H1 (cell line): ENCODE data around the gene NSUN7. TPM values are rescaled to one million over a fixed set of nuclear protein-coding genes. Genes with fewer than 3 reads are reported as not detected.

Experiments
- CTCF ChIA-PET: fragments of 300-600 bp; sonication (Branson Sonifier 250); formaldehyde crosslinking; loops from one replicate; lab custom pipeline; 2021; ENCODE audit not compliant: partially characterized antibody; lab: Charles Lee
- POLR2A ChIA-PET: fragments of 300-600 bp; sonication (Branson Sonifier 250); formaldehyde crosslinking; loops from one replicate; lab custom pipeline; 2021; ENCODE audit warnings: inconsistent platforms; ENCODE audit not compliant: partially characterized antibody; lab: Charles Lee
- DNase-seq, 2 experiments: peaks; one replicate each; pipeline versions ENCODE4 v3.0.0 to v3.0.0-alpha.2; 2010 to 2022; ENCODE audit warnings: low spot score in 2 of 2, low read depth in 1 of 2, mixed read lengths in 1 of 2
- FAIRE-seq: peaks from 2 replicates; lab custom pipeline; 2011; peaks lifted over from hg19 to GRCh38; lab: Jason Lieb, UNC
- H2AFZ ChIP-seq: 2 replicates; pipeline ENCODE4 v1.8.1; 2012; ENCODE audit warnings: low read length, inconsistent platforms
- H2AK5ac ChIP-seq: 2 replicates; pipeline ENCODE4 v1.6.1; 2013; ENCODE audit warnings: low read depth, low read length
- H2BK120ac ChIP-seq: replicated peaks from 2 replicates; pipeline ENCODE3; 2013; ENCODE audit warnings: low read depth, low read length, inconsistent platforms
- H2BK12ac ChIP-seq: 2 replicates; pipeline ENCODE4 v1.6.1; 2013; ENCODE audit warnings: low read depth, low read length
- H2BK15ac ChIP-seq: 2 replicates; pipeline ENCODE4 v1.6.1; 2013; ENCODE audit warnings: low read length
- H2BK20ac ChIP-seq: 2 replicates; pipeline ENCODE4 v1.6.1; 2013; ENCODE audit warnings: low read length
- H2BK5ac ChIP-seq: 2 replicates; pipeline ENCODE4 v1.6.1; 2013; ENCODE audit warnings: low read depth, low read length
- H3K14ac ChIP-seq: 2 replicates; pipeline ENCODE4 v1.6.1; 2013; ENCODE audit warnings: inconsistent platforms; ENCODE audit not compliant: insufficient read length
- H3K18ac ChIP-seq: 2 replicates; pipeline ENCODE4 v1.6.1; 2013; ENCODE audit warnings: low read length; ENCODE audit errors: extremely low read depth
- H3K23ac ChIP-seq: 2 replicates; pipeline ENCODE4 v1.6.1; 2013; ENCODE audit warnings: inconsistent platforms; ENCODE audit not compliant: insufficient read length
- H3K23me2 ChIP-seq: 2 replicates; pipeline ENCODE4 v1.6.1; 2013; ENCODE audit warnings: low read depth, low read length
- H3K27ac ChIP-seq: 2 replicates; pipeline ENCODE4 v1.6.1; 2011; ENCODE audit warnings: low read depth, low read length, inconsistent platforms
- H3K27me3 ChIP-seq, 4 experiments: replicated peaks in 1 of 4; 1 replicate in 1 of 4; 2 replicates in 3 of 4; pipeline versions ENCODE4 v1.6.1 to v1.8.1; 2011 to 2013; ENCODE audit warnings: low read length in 3 of 4, mild to moderate bottlenecking in 3 of 4, inconsistent platforms in 2 of 4, mixed read lengths in 2 of 4, moderate library complexity in 1 of 4; ENCODE audit not compliant: control insufficient read depth in 3 of 4, insufficient read depth in 3 of 4; ENCODE audit errors: extremely low read depth in 1 of 4
- H3K36me3 ChIP-seq, 4 experiments: 2 replicates each; pipeline versions ENCODE4 v1.6.1 to v1.8.1; 2011 to 2013; ENCODE audit warnings: mild to moderate bottlenecking in 4 of 4, low read length in 3 of 4, moderate library complexity in 2 of 4, control low read depth in 1 of 4, inconsistent platforms in 1 of 4; ENCODE audit not compliant: insufficient read depth in 4 of 4, control insufficient read depth in 2 of 4
- H3K4ac ChIP-seq: replicated peaks from 2 replicates; pipeline ENCODE3; 2013; ENCODE audit warnings: low read length, low read depth, mixed read lengths, inconsistent platforms; ENCODE audit not compliant: insufficient read length
- H3K4me1 ChIP-seq, 4 experiments: replicated peaks in 1 of 4; 1 replicate in 1 of 4; 2 replicates in 3 of 4; pipeline versions ENCODE4 v1.6.1 to v1.8.1; 2011 to 2013; ENCODE audit warnings: low read length in 3 of 4, inconsistent platforms in 2 of 4, mixed read lengths in 1 of 4; ENCODE audit not compliant: insufficient read depth in 4 of 4, control insufficient read depth in 3 of 4
- H3K4me2 ChIP-seq, 2 experiments: 2 replicates each; pipeline versions ENCODE4 v1.6.1 to v1.8.1; 2011 to 2013; ENCODE audit warnings: low read depth in 2 of 2, low read length in 2 of 2, control low read depth in 1 of 2, inconsistent platforms in 1 of 2, mild to moderate bottlenecking in 1 of 2; ENCODE audit not compliant: insufficient read depth in 1 of 2
- H3K4me3 ChIP-seq, 4 experiments: fragments of 200-600, 300-600 bp in 1 of 4; sonication (generic), shearing (Covaris generic), sonication (Bioruptor Twin) in 1 of 4; 2 replicates each; pipeline versions ENCODE4 v1.5.1 to v1.8.1; 2011 to 2016; ENCODE audit warnings: low read length in 4 of 4, low read depth in 3 of 4, control low read depth in 2 of 4, inconsistent platforms in 2 of 4, mild to moderate bottlenecking in 2 of 4, mixed read lengths in 1 of 4, moderate library complexity in 1 of 4; ENCODE audit not compliant: insufficient read depth in 2 of 4; ENCODE audit errors: extremely low read depth in 1 of 4
- H3K56ac ChIP-seq: replicated peaks from 2 replicates; pipeline ENCODE3; 2013; ENCODE audit warnings: low read depth, mild to moderate bottlenecking, mixed read lengths, low read length, inconsistent platforms; ENCODE audit not compliant: insufficient read length
- H3K79me1 ChIP-seq: 2 replicates; pipeline ENCODE4 v1.6.1; 2013; ENCODE audit warnings: low read depth, low read length, control low read depth
- H3K79me2 ChIP-seq, 2 experiments: 2 replicates each; pipeline versions ENCODE4 v1.6.1 to v1.8.1; 2012 to 2013; ENCODE audit warnings: low read length in 2 of 2, mild to moderate bottlenecking in 2 of 2, inconsistent platforms in 1 of 2; ENCODE audit not compliant: insufficient read depth in 2 of 2, control insufficient read depth in 1 of 2
- H3K9ac ChIP-seq, 4 experiments: replicated peaks in 1 of 4; 1 replicate in 1 of 4; 2 replicates in 3 of 4; pipeline versions ENCODE4 v1.6.1 to v1.8.1; 2011 to 2013; ENCODE audit warnings: low read depth in 3 of 4, low read length in 3 of 4, control low read depth in 2 of 4, mild to moderate bottlenecking in 2 of 4, moderate library complexity in 2 of 4, inconsistent platforms in 1 of 4; ENCODE audit errors: extremely low read depth in 1 of 4
- H3K9me3 ChIP-seq, 2 experiments: 2 replicates each; pipeline versions ENCODE4 v1.6.1 to v1.8.1; 2012 to 2013; ENCODE audit warnings: mild to moderate bottlenecking in 2 of 2, moderate library complexity in 2 of 2, control low read depth in 1 of 2, inconsistent platforms in 1 of 2, low read depth in 1 of 2, low read length in 1 of 2, mixed read lengths in 1 of 2; ENCODE audit not compliant: insufficient read depth in 2 of 2
- H4K20me1 ChIP-seq, 2 experiments: replicated peaks in 1 of 2; 2 replicates each; pipeline versions ENCODE3 to v1.8.1; 2011 to 2013; ENCODE audit warnings: inconsistent platforms in 2 of 2, low read length in 2 of 2, mild to moderate bottlenecking in 1 of 2; ENCODE audit not compliant: insufficient read depth in 2 of 2, control insufficient read depth in 1 of 2
- H4K5ac ChIP-seq: 2 replicates; pipeline ENCODE4 v1.6.1; 2013; ENCODE audit warnings: low read length, low read depth, mixed read lengths, inconsistent platforms; ENCODE audit not compliant: insufficient read length
- H4K8ac ChIP-seq: 2 replicates; pipeline ENCODE4 v1.8.0; 2013; ENCODE audit warnings: mild to moderate bottlenecking, moderate library complexity, low read length, inconsistent platforms; ENCODE audit not compliant: insufficient read depth; ENCODE audit errors: extremely low read depth
- H4K91ac ChIP-seq: replicated peaks from 2 replicates; pipeline ENCODE3; 2013; ENCODE audit warnings: low read length, mixed read lengths, inconsistent platforms; ENCODE audit not compliant: insufficient read length
- ATF3 ChIP-seq: IDR thresholded peaks from 2 replicates; pipeline ENCODE4 v1.6.1; 2011; ENCODE audit warnings: low read depth, mild to moderate bottlenecking, low read length; ENCODE audit not compliant: insufficient read depth
- CBX8 ChIP-seq: fragments of 300-800, 300-1000 bp; sonication (generic); IDR thresholded peaks from 2 replicates; pipeline ENCODE4 v1.7.1; 2016; ENCODE audit warnings: low read depth, low read length, borderline replicate concordance
- CHD2 ChIP-seq: IDR thresholded peaks from 2 replicates; pipeline ENCODE4 v1.6.1; 2012; ENCODE audit warnings: low read length, improper control_type of control experiment
- HDAC6 ChIP-seq: IDR thresholded peaks from one replicate; pipeline ENCODE4 v1.7.1; 2012; ENCODE audit warnings: low read depth, mild to moderate bottlenecking, inconsistent platforms, low read length, moderate library complexity
- NRF1 ChIP-seq: IDR thresholded peaks from 2 replicates; pipeline ENCODE4 v1.6.1; 2011; ENCODE audit warnings: mild to moderate bottlenecking, low read depth, low read length, improper control_type of control experiment
- RAD21 ChIP-seq, 2 experiments: IDR thresholded peaks in 1 of 2; conservative IDR thresholded peaks in 1 of 2; 2 replicates each; pipeline ENCODE4 v1.6.1; 2011; ENCODE audit warnings: low read depth in 2 of 2, low read length in 2 of 2, improper control_type of control experiment in 1 of 2, inconsistent platforms in 1 of 2, mild to moderate bottlenecking in 1 of 2, moderate library complexity in 1 of 2
- RBBP5 ChIP-seq: IDR thresholded peaks from 2 replicates; pipeline ENCODE4 v1.7.1; 2012; ENCODE audit warnings: low read depth, mild to moderate bottlenecking, inconsistent platforms, low read length, moderate library complexity, borderline replicate concordance
- SIX5 ChIP-seq: IDR thresholded peaks from 2 replicates; pipeline ENCODE4 v1.6.1; 2011; ENCODE audit warnings: mild to moderate bottlenecking, low read depth, low read length
- SP2 ChIP-seq: IDR thresholded peaks from 2 replicates; pipeline ENCODE4 v1.6.1; 2012; ENCODE audit warnings: mild to moderate bottlenecking, low read length, inconsistent platforms
- TAF1 ChIP-seq: IDR thresholded peaks from 2 replicates; pipeline ENCODE4 v1.6.1; 2011; ENCODE audit warnings: mild to moderate bottlenecking, low read depth, low read length
- TCF12 ChIP-seq: IDR thresholded peaks from 2 replicates; pipeline ENCODE4 v1.6.1; 2011; ENCODE audit warnings: low read depth, mild to moderate bottlenecking, low read length
- TEAD4 ChIP-seq: IDR thresholded peaks from 2 replicates; pipeline ENCODE4 v1.6.1; 2012; ENCODE audit warnings: low read depth, low read length, inconsistent platforms, mixed read lengths
- WGBS, 2 experiments: shearing (Covaris generic) in 1 of 2; methylation state at CpG; one replicate each; pipeline versions ENCODE4 v1.1.6 to v1.1.7; 2013 to 2015; ENCODE audit warnings: low lambda C conversion rate in 2 of 2, mixed read lengths in 2 of 2, inconsistent platforms in 1 of 2, low coverage in 1 of 2, missing lambda C conversion rate in 1 of 2; ENCODE audit not compliant: insufficient replicate concordance in 2 of 2, insufficient coverage in 1 of 2, insufficient read length in 1 of 2; ENCODE audit errors: extremely low coverage in 1 of 2, missing lambda C conversion rate in 1 of 2; 5-methylcytosine and 5-hydroxymethylcytosine counted together
- polyA plus RNA-seq, 7 experiments: library from polyadenylated mRNA; depleted of rRNA in 3 of 7; stranded (reverse) in 5 of 7; unstranded in 2 of 7; fragments of >200 nt in 5 of 7; fragments of 200-250 nt in 2 of 7; gene quantifications; 1 replicate in 5 of 7; 2 replicates in 1 of 7; 4 replicates in 1 of 7; pipeline versions ENCODE4 v1.2.1 to v1.2.3, GENCODE V29; 2011 to 2013; ENCODE audit warnings: missing spikeins in 2 of 7, mixed read lengths in 2 of 7
- total RNA-seq: library from RNA; stranded (reverse); fragmentation: NEBNext Ultra II Directional; extraction: Animal tissue kit (Norgen Biotek cat#: 25700); gene quantifications from 2 replicates; pipeline ENCODE4 v1.2.1, GENCODE V29; 2021

Gene NSUN7
- total and polyA plus RNA-seq, 2 of the 8 experiments (the other 6 are each of a cell fraction or from before 2014, with no cell fraction given): 8.8 to 24.4 TPM

- DNase-seq: peak; percentile 63 to 90
- peak overlapping the region; percentile 81 for H3K4ac ChIP-seq
- H2AK5ac ChIP-seq: no peak overlapping the region
- H3K56ac ChIP-seq: peak overlapping the region; percentile 70
- H3K14ac ChIP-seq: no peak overlapping the region
- H2BK15ac ChIP-seq: no peak overlapping the region; the same call in 1 of the 2 replicates
- H3K4me2 ChIP-seq: peak overlapping the region; percentile 82 to 84
- H2AFZ ChIP-seq: peak overlapping the region; percentile 67; the same call in 1 of the 2 replicates
- H3K79me1 ChIP-seq: peaks cover 7% of the 10 kb centered on the region
- ChIA-PET POLR2A (interaction anchor here (1.0 to 4.0 kb wide), 7 partner anchors 10 to 400 kb away, joined by 3 to 37 read pairs (median 7); partner anchors contain the start of gene UCHL1), CTCF (interaction anchor here (1.0 to 6.3 kb wide), 5 partner anchors 15 to 120 kb away, joined by 3 to 71 read pairs (median 3); no protein-coding TSS in a partner anchor)
- H3K27ac ChIP-seq: peak overlapping the region; percentile 86
- H3K18ac ChIP-seq: peak overlapping the region; percentile 99
- peak overlapping the region; percentile 65; the same call in 1 of the 2 replicates for H2BK12ac ChIP-seq
- FAIRE-seq: no peak
- peaks cover 0 to 14% (median 2%) of the 10 kb centered on the region in 4 experiments; a peak in 2 of 8 replicates for H3K36me3 ChIP-seq
- H2BK20ac ChIP-seq: no peak overlapping the region
- peak overlapping the region; percentile 94 for H4K91ac ChIP-seq
- H3K9ac ChIP-seq: peak overlapping the region; percentile 73 to 97 (median 94)
- H4K5ac ChIP-seq: peak overlapping the region; percentile 98
- H3K23me2 ChIP-seq: peaks cover 6% of the 10 kb centered on the region
- peaks cover 0 to 38% of the 10 kb centered on the region in 2 experiments; a peak in 2 of 4 replicates for H3K79me2 ChIP-seq
- H2BK5ac ChIP-seq: peak overlapping the region; percentile 93; the same call in 1 of the 2 replicates
- H4K20me1 ChIP-seq: peaks cover 3% of the 10 kb centered on the region in 2 experiments
- peaks cover 0 to 3% (median 1%) of the 10 kb centered on the region in 4 experiments; a peak in 2 of 7 replicates for H3K4me1 ChIP-seq
- H3K4me3 ChIP-seq: peak overlapping the region; percentile 84 to 98 (median 90)
- H4K8ac ChIP-seq: peak overlapping the region; percentile 98
- H2BK120ac ChIP-seq: no peak overlapping the region
- H3K23ac ChIP-seq: no peak overlapping the region
- no peaks in the 10 kb centered on the region for H3K9me3 ChIP-seq
- WGBS, 2 experiments: 3% methylated on average over 31 of the region's 51 CpGs; no CpG with 5 or more reads in 1 of the 2 experiments
- H3K27me3 ChIP-seq: no peaks in the 10 kb centered on the region
- TF ChIP-seq ATF3 (no peak), TEAD4 (no peak), TAF1 (peak; percentile 89), RAD21 (IDR thresholded peaks at IDR 0.05 in 1 of 2, conservative IDR thresholded peaks at IDR 0.05 in 1 of 2; ENCODE audit: low read depth in 2 of 2, low read length in 2 of 2) (no peak), CHD2 (peak; percentile 15; the same call in 1 of the 2 replicates), RBBP5 (peak; percentile 55; the same call in 1 of the 2 replicates), SIX5 (no peak), SP2 (no peak), TCF12 (no peak), CBX8 (no peak), NRF1 (no peak), HDAC6 (no peak)
Observed at GRCh38 chr4:40856840-40857362, 107.1 kb downstream of the NSUN7 start.
